ENCODE data around the gene ACBD7.
A peak's percentile ranks its signal among the peaks of the same experiment; 100 is the strongest.

Gene ACBD7

GRCh38 chr10:15118615-15119014 is 30.0 kb upstream of the ACBD7 start:
- peaks cover 30% of the 10 kb centered on the region for H3K4me1 ChIP-seq (ENCODE audit: control insufficient read depth, insufficient read depth, low read length)
- H3K36me3 ChIP-seq (ENCODE audit: insufficient read depth, low read length) = peaks cover 22% of the 10 kb centered on the region
- no peak overlapping the region for H3K9ac ChIP-seq (ENCODE audit: low read depth, low read length)
- H3K27me3 ChIP-seq (ENCODE audit: control insufficient read depth, insufficient read depth, low read length) = no peaks in the 10 kb centered on the region
- no peak overlapping the region for H3K4me2 ChIP-seq (ENCODE audit: low read length)
- H3K4me3 ChIP-seq (ENCODE audit: low read length) = no peak overlapping the region
- no peaks in the 10 kb centered on the region for H3K9me3 ChIP-seq (replicated peaks; ENCODE audit: low read length)

GRCh38 chr10:15116225-15116624 is 27.6 kb upstream of the ACBD7 start:
- Histone ChIP-seq H3K4me3 (ENCODE audit: low read length) (no peak overlapping the region), H3K4me1 (ENCODE audit: control insufficient read depth, insufficient read depth, low read length) (peaks cover 9% of the 10 kb centered on the region), H3K27me3 (ENCODE audit: control insufficient read depth, insufficient read depth, low read length) (no peaks in the 10 kb centered on the region), H3K9me3 (replicated peaks; ENCODE audit: low read length) (no peaks in the 10 kb centered on the region), H3K4me2 (ENCODE audit: low read length) (no peak overlapping the region), H3K9ac (ENCODE audit: low read depth, low read length) (no peak overlapping the region), H3K36me3 (ENCODE audit: insufficient read depth, low read length) (peaks cover 31% of the 10 kb centered on the region)

- Histone ChIP-seq H3K36me3 (ENCODE audit: insufficient read depth, low read length) (peaks cover 33% of the 10 kb centered on the region), H3K4me2 (ENCODE audit: low read length) (no peak overlapping the region), H3K27me3 (ENCODE audit: control insufficient read depth, insufficient read depth, low read length) (no peaks in the 10 kb centered on the region), H3K4me3 (ENCODE audit: low read length) (no peak overlapping the region), H3K9me3 (replicated peaks; ENCODE audit: low read length) (no peaks in the 10 kb centered on the region), H3K9ac (ENCODE audit: low read depth, low read length) (no peak overlapping the region), H3K4me1 (ENCODE audit: control insufficient read depth, insufficient read depth, low read length) (no peaks in the 10 kb centered on the region)
Observed at GRCh38 chr10:15113766-15114165, 25.2 kb upstream of the ACBD7 start.

GRCh38 chr10:15112657-15113056 is 24.1 kb upstream of the ACBD7 start:
- Histone ChIP-seq H3K4me2 (ENCODE audit: low read length) (no peak overlapping the region), H3K4me3 (ENCODE audit: low read length) (no peak overlapping the region), H3K36me3 (ENCODE audit: insufficient read depth, low read length) (peaks cover 36% of the 10 kb centered on the region), H3K9me3 (replicated peaks; ENCODE audit: low read length) (no peaks in the 10 kb centered on the region), H3K9ac (ENCODE audit: low read depth, low read length) (no peak overlapping the region), H3K4me1 (ENCODE audit: control insufficient read depth, insufficient read depth, low read length) (no peaks in the 10 kb centered on the region), H3K27me3 (ENCODE audit: control insufficient read depth, insufficient read depth, low read length) (no peaks in the 10 kb centered on the region)

GRCh38 chr10:15106352-15107013 is 17.9 kb upstream of the ACBD7 start:
- no peaks in the 10 kb centered on the region for H3K27me3 ChIP-seq (ENCODE audit: control insufficient read depth, insufficient read depth, low read length)
- H3K4me2 ChIP-seq (ENCODE audit: low read length) = no peak overlapping the region
- no peak overlapping the region for H3K4me3 ChIP-seq (ENCODE audit: low read length)
- H3K9me3 ChIP-seq (replicated peaks; ENCODE audit: low read length) = no peaks in the 10 kb centered on the region
- peaks cover 58% of the 10 kb centered on the region for H3K36me3 ChIP-seq (ENCODE audit: insufficient read depth, low read length)
- no peaks in the 10 kb centered on the region for H3K4me1 ChIP-seq (ENCODE audit: control insufficient read depth, insufficient read depth, low read length)
- no peak overlapping the region for H3K9ac ChIP-seq (ENCODE audit: low read depth, low read length)

GRCh38 chr10:15103513-15103912 is 14.9 kb upstream of the ACBD7 start:
- Histone ChIP-seq H3K27me3 (ENCODE audit: control insufficient read depth, insufficient read depth, low read length) (no peaks in the 10 kb centered on the region), H3K4me1 (ENCODE audit: control insufficient read depth, insufficient read depth, low read length) (peaks cover 9% of the 10 kb centered on the region), H3K36me3 (ENCODE audit: insufficient read depth, low read length) (peaks cover 55% of the 10 kb centered on the region), H3K4me3 (ENCODE audit: low read length) (no peak overlapping the region), H3K9ac (ENCODE audit: low read depth, low read length) (no peak overlapping the region), H3K9me3 (replicated peaks; ENCODE audit: low read length) (no peaks in the 10 kb centered on the region), H3K4me2 (ENCODE audit: low read length) (no peak overlapping the region)

- no peaks in the 10 kb centered on the region for H3K27me3 ChIP-seq (ENCODE audit: control insufficient read depth, insufficient read depth, low read length)
- no peak overlapping the region for H3K4me3 ChIP-seq (ENCODE audit: low read length)
- H3K4me1 ChIP-seq (ENCODE audit: control insufficient read depth, insufficient read depth, low read length) = peaks cover 16% of the 10 kb centered on the region
- peaks cover 35% of the 10 kb centered on the region for H3K36me3 ChIP-seq (ENCODE audit: insufficient read depth, low read length)
- H3K9ac ChIP-seq (ENCODE audit: low read depth, low read length) = no peak overlapping the region
- H3K9me3 ChIP-seq (replicated peaks; ENCODE audit: low read length) = no peaks in the 10 kb centered on the region
- no peak overlapping the region for H3K4me2 ChIP-seq (ENCODE audit: low read length)
Observed at GRCh38 chr10:15099886-15100285, 11.3 kb upstream of the ACBD7 start.

- Histone ChIP-seq H3K27me3 (ENCODE audit: control insufficient read depth, insufficient read depth, low read length) (no peaks in the 10 kb centered on the region), H3K36me3 (ENCODE audit: insufficient read depth, low read length) (peaks cover 16% of the 10 kb centered on the region), H3K9ac (ENCODE audit: low read depth, low read length) (peak within 1 kb of the TSS; percentile 99), H3K4me1 (ENCODE audit: control insufficient read depth, insufficient read depth, low read length) (peaks cover 16% of the 10 kb centered on the region), H3K9me3 (replicated peaks; ENCODE audit: low read length) (no peaks in the 10 kb centered on the region), H3K4me3 (ENCODE audit: low read length) (peak within 1 kb of the TSS; percentile 98), H3K4me2 (ENCODE audit: low read length) (peak within 1 kb of the TSS; percentile 92)
Observed at GRCh38 chr10:15097011-15097812, 8.6 kb upstream of the ACBD7 start, which contains the start of gene RPP38. Gene RPP38 (plus strand): TSS chr10:15097355. CDS start chr10:15103315, 5,960 bp downstream.

GRCh38 chr10:15096661-15097010 is 8.1 kb upstream of the ACBD7 start:
- peak overlapping the region; percentile 92 for H3K4me2 ChIP-seq (ENCODE audit: low read length)
- H3K4me3 ChIP-seq (ENCODE audit: low read length) = peak overlapping the region; percentile 98
- H3K9me3 ChIP-seq (replicated peaks; ENCODE audit: low read length) = no peaks in the 10 kb centered on the region
- no peaks in the 10 kb centered on the region for H3K27me3 ChIP-seq (ENCODE audit: control insufficient read depth, insufficient read depth, low read length)
- H3K4me1 ChIP-seq (ENCODE audit: control insufficient read depth, insufficient read depth, low read length) = peaks cover 16% of the 10 kb centered on the region
- H3K9ac ChIP-seq (ENCODE audit: low read depth, low read length) = peak overlapping the region; percentile 99
- peaks cover 14% of the 10 kb centered on the region for H3K36me3 ChIP-seq (ENCODE audit: insufficient read depth, low read length)

- Histone ChIP-seq H3K4me2 (ENCODE audit: low read length) (no peak overlapping the region), H3K9ac (ENCODE audit: low read depth, low read length) (no peak overlapping the region), H3K4me1 (ENCODE audit: control insufficient read depth, insufficient read depth, low read length) (peaks cover 11% of the 10 kb centered on the region), H3K9me3 (replicated peaks; ENCODE audit: low read length) (no peaks in the 10 kb centered on the region), H3K4me3 (ENCODE audit: low read length) (no peak overlapping the region), H3K27me3 (ENCODE audit: control insufficient read depth, insufficient read depth, low read length) (no peaks in the 10 kb centered on the region), H3K36me3 (ENCODE audit: insufficient read depth, low read length) (no peaks in the 10 kb centered on the region)
Observed at GRCh38 chr10:15092855-15093408, 4.4 kb upstream of the ACBD7 start.

- Histone ChIP-seq H3K4me3 (ENCODE audit: low read length) (no peak overlapping the region), H3K4me2 (ENCODE audit: low read length) (no peak overlapping the region), H3K36me3 (ENCODE audit: insufficient read depth, low read length) (no peaks in the 10 kb centered on the region), H3K4me1 (ENCODE audit: control insufficient read depth, insufficient read depth, low read length) (peaks cover 8% of the 10 kb centered on the region), H3K27me3 (ENCODE audit: control insufficient read depth, insufficient read depth, low read length) (no peaks in the 10 kb centered on the region), H3K9me3 (replicated peaks; ENCODE audit: low read length) (no peaks in the 10 kb centered on the region), H3K9ac (ENCODE audit: low read depth, low read length) (no peak overlapping the region)
Observed at GRCh38 chr10:15091418-15091817, 2.8 kb upstream of the ACBD7 start.
